Activated CD4-positive, alpha-beta T cell treated with anti-CD3 and anti-CD28 coated beads for 4 hours (primary cell): Measurements from ENCODE around the gene ZMYND8.
"Not testable (repeated sequence)": the region's sequence is repeated elsewhere in the genome, so short reads cannot be mapped to it uniquely, and the experiment has no call there.

Experiments
- DNase-seq, 2 donors: peaks; one replicate each; pipeline ENCODE4 v3.0.0-alpha.2; 2020

The ZMYND8 gene

DNA sequence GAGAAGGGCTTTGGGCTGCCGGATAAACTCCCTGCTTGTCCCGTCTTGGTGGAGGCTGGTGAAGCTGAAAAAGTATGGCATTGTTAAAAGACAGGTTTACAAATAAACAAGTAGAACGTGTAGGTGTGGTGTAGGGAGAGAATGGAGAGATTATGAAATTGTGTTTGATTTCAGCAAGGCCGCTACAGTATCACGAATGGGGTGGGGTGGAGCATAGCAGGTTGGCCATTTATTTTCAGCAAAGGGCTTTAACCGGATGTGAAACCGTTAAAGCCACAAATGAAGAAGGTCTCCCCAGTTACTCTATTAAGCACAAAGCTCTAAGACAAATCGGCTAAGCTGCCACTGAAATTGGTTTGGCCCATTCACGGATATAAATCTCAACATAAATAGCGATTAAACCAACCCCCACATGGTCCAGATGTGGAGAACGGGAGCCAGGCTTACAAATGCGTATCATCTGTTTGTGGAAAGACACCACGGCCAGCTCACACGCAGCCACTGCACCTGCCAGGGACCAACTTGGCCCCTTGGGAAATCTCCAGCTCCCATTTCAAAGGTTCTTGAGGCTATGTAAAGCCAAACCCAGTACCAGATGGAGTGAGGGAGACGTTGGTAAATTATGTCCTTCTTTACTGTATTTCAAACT, 94.0 kb downstream of the ZMYND8 start:
- DNase-seq = no peak

- no peak for DNase-seq
Measured at GRCh38 chr20:47262008-47262364, 94.5 kb downstream of the ZMYND8 start.

GRCh38 chr20:47261161-47261774, 95.2 kb downstream of the ZMYND8 start:
- not testable (repeated sequence) for DNase-seq

DNA sequence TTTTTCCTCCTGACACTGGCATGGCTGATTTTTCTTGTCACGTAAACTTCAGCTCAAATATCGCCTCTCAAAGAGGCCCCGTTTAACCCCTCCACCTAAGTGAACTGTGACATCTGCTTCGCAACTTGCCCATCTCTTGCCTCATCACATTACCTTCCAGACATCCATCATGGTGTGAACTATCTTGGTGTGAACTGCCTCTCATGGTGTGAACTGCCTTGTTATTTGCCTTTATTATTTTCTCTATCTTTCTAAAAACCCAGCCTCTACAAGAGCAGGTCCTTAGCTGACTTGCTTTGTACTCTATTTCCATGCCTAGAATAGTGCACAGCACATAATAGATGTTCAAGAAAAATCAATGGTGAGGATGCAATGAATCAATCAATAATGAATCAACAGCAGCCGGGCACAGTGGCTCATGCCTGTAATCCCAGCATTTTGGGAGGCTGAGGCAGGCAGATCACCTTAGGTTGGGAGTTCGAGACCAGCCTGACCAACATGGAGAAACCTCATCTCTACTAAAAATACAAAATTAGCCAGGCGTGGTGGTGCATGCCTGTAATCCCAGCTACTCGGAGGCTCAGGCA, 95.9 kb downstream of the ZMYND8 start:
- DNase-seq = not testable (repeated sequence)

DNA sequence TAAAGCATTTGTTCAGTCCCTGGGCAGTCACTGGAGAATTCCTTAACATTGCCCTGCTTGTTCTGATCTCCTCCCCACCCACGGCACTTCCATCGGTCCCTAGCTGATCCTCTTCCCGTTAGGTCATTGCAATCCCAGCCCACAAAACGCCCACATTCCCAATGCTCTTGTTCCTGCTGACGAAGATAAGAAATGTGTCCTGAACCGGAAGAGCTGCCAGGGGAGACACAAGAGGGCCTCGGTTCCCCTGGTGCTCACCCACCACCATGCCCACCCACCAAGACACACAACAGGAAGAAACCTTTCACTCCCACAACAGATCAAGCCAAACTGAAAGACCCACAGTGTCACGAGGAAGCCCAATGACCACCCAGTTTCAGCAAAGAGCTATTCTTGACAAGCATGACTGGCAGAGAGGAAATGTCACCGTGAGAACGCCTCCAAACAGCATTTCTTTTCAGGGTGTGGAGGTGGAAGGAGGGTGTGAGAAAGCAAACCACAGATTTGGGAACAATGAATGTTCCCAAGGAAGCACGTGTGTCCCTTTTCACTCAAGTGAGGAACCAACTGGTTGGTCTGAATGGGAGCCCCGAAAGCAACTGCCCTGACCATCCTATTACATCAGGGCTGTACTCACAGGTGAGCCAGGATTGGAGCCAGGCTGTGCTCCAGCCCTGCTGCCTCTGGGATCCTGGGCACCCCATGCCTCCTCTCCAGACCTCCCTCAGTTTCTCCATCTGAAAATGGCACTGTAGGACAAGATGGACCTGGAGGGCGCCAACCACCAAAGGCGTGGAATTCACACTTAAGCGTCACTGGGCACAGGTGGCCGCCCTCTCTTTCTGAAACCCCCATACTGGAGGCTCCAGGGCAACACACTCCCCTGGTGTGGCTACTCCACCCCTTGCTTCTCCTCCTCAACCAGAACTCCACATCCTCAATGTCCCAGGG, 97.5 kb downstream of the ZMYND8 start:
- DNase-seq = no peak

DNA sequence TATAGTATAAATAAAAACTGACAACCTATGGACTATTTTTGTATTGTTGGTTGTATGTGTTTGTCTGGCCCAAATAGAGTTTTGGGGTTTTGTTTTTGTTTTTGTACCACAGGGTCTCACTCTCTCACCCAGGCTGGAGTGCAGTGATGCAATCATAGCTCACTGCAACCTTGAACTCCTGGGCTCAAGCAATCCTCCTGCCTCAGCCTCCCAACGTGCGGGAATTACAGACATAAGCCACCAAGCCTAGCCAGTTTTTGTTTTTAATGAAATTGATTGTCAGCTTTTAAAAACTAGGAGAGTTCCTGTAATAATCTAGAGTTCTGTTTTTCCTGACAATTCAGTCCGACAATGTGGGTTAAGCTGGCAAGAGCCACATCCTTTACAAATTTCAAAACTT, 98.7 kb downstream of the ZMYND8 start:
- DNase-seq = no peak

DNA sequence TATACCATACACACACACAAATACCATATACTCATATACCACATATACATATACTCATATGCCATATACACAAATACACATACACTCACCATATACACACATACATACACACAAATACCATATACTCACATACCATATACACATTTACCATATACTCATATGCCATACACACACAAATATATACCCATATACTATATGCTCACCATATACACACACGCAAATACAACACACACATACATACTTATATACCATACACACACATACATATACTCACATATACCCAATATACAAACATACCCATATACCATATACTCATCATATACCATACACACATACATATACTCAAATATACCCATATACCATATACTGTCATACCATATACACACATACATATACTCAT, 99.2 kb downstream of the ZMYND8 start:
- no peak for DNase-seq

GRCh38 chr20:47256668-47257236, 99.7 kb downstream of the ZMYND8 start:
- no peak for DNase-seq

- no peak for DNase-seq
Measured at GRCh38 chr20:47253872-47254271, 102.6 kb downstream of the ZMYND8 start.

GRCh38 chr20:47252879-47253307, 103.6 kb downstream of the ZMYND8 start:
- no peak for DNase-seq

DNA sequence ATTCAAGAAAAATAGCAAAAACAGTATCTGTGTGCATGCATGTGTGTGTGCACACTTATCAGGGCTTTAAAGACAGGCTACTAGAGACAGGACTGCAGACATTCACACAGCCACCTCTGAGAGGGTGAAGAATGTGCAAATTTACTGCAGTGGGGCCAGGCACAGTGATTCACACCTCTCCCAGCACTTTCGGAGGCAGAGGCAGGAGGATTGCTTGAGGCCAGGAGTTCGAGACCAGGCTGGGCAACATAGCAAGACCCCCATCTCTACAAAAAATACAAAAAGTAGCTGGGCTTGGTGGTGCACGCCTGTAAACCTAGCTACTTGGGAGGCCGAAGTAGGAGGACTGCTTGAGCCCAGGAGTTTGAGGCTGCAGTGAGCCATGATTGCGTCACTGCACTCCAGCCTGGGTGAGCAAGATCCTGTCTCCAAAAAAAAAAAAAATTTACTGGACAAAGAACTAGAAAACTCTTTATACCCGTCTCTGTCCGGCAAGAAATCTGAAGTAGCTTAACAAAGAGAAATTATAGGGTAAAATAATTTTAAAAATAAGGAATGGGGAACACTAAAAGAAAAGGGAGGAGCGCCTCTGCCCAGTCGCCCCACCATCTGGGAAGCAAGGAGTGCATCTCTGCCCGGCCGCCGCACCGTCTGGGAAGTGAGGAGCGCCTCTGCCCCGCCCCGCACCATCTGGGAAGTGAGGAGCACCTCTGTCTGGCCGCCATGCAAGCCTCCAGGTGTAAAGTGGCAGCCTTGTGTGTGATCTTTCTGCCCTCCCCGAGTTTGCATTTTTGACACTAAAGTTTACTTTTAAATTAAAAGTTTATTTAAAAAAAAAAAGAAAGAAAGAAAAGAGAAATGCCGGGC, 105.1 kb downstream of the ZMYND8 start:
- no peak for DNase-seq

DNA sequence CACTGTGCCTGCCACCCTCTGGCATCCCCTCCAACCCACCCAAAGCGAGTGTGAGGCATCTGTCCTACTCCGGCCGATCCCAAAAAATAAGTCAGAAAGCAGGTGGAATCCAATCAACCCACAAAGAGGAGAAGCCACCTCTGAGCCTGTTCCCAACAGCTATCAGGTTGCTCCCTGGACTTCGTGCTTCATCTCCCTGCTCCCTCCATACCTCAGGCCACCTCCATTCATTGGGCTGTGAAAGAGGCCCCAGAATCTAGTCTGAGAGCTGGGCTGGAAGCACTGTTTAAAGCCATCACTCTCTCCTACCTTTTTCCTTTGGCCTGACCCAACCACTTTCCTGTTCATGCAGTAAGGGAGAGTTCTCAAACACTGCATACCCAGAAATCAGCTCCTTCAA, 106.1 kb downstream of the ZMYND8 start:
- no peak for DNase-seq

DNA sequence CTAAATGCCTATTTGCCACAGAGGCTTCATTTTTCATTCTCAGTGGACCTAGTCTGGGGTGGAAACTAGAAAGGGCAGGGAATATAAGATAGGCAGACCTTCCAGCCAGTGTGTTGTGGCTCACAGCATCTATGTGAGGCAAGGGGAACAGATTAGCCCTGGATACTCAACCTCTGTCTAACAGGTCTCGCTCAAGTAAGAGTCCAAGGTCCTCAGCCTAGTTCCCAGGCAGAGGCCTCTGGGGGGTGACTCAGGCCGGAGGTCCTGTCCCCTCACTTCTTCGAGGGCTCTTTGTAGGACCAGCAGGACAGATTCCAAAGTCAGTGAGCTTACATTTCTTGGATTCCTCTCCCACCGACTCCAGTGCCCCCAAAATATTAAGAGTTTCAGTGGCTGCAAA, 106.6 kb downstream of the ZMYND8 start:
- no peak for DNase-seq

DNA sequence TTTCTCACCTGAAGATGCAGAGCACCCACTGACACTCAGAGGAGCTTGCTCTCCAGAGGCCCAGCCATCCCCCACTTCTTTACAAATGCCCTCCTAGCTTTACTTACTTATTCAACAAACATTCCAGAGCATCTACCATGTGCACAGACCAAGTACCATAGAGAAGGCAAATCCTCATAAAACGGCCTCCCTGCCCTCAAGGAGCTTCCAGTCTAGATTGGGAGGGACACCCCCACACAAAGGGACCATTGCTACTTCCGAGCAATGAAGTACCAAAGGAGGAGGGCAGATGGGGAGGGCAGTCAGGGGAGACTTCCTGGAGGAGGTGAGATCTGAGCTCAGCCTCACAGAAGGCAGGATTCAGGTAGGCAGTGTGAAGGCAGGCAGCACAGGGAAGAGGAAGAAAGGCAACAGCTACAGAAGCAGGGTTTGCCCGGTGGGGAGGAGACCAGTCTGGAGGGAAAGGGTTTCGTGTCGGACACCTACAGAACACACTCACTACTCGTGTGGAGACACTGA, 108.0 kb downstream of the ZMYND8 start:
- no peak for DNase-seq

GRCh38 chr20:47247972-47248371, 108.5 kb downstream of the ZMYND8 start:
- DNase-seq = no peak

DNA sequence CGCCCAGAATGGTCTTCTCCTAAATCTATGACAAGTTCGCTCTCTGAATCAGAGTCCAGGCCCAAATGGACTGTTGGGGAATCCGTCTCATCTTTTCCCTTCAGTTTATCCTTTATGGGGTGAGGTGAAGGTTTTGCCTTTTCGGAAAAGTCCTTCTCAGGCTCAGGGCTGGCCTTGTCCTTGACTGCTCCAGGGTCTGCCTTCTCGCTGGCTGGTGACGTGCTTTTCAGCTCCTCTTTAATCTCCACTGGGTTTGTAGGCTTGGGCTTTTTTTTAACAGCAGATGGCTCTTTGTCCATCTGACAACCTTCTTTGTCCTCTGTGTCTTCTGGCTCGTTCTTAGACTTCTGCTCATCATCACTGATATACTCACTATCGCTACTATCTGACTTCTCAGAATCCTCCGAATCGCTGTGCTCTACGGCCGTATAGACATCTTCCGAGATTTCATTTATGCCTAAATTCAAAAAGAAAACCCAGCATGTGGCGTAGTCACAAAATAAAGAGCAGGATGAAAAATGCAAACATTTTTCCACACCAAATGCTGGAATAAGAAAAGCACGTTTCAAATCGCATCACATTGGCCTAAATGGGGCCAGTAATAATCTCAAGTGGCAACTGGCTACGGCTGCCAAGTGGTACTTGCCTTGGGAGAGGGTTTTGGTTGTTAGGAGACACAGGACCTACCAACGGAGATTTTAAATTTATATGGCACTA, 110.3 kb downstream of the ZMYND8 start:
- DNase-seq = no peak

DNA sequence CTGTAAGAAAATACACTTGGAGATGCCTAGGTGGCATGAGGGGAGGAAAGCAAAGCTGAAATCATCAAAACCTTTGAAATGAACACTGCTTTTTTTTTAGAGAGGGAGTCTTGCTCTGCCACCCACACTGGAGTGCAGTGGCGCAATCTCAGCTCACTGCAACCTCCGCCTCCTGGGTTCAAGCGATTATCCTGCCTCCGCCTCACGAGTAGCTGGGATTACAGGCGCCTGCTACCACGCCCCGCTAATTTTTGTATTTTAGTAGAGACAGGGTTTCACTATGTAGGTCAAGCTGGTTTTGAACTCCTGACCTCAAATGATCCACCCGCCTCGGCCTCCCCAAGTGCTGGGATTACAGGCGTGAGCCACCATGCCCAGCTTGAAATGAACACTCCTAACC, 111.3 kb downstream of the ZMYND8 start:
- not testable (repeated sequence) for DNase-seq

- DNase-seq = no peak
Measured at GRCh38 chr20:47244451-47244850, 112.0 kb downstream of the ZMYND8 start.

DNA sequence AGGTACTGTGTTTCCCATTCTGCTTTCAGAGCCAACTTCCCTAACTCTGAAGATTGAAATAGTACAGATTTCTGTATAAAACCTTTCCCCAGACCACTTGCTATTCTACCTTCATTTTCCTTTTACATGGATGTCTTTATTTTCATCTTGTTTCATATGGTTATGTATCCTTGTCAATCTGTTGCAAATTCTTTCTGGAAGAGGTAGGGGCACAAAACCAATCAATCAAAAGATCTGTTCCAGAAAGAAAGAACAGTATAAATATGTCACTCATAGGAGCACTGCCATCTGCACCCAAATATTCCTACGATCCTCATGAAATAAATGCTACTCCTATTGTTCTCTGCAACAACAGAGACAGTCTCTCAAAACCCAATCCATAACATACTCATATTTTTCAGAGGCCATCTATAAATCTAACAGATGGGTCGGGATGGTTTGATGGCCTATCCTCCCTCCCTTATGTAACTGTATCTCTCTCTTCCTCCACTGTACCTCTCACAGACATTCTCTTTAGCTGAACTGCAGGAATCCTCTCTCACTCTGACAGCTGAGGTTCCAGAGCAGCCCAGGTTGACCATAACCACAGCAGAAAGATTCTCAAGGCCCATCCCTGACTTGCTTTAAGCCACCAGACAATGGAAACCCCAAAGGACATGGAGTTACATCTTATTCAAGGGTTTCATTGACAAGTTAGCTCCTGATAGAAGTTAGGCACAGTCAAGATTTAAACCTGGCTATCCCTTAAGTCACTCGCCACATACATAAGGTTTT, 112.8 kb downstream of the ZMYND8 start:
- no peak for DNase-seq

- DNase-seq = no peak
Measured at GRCh38 chr20:47243003-47243402, 113.5 kb downstream of the ZMYND8 start.
